GM23338 (cell line): ENCODE measurements around the gene CREB3L2. TPM values are rescaled to one million over a fixed set of nuclear protein-coding genes. Genes with fewer than 3 reads are reported as not detected.

ENCODE experiments used
- CREB1 ChIP-seq: fragments of 250-450 bp; sonication (Bioruptor Pico); IDR thresholded peaks from 2 replicates; pipeline ENCODE4 v1.5.0; 2020; ENCODE audit warnings: low read depth, mild to moderate bottlenecking, moderate library complexity
- EZH2 ChIP-seq: fragments of 200-600 bp; sonication (generic); IDR thresholded peaks from one replicate; pipeline ENCODE4 v1.8.0; 2017; ENCODE audit warnings: antibody characterized with exemption, mild to moderate bottlenecking, low read depth; ENCODE audit not compliant: unreplicated experiment
- JUNB ChIP-seq: IDR thresholded peaks from one replicate; pipeline ENCODE4 v1.6.1; 2016; ENCODE audit warnings: antibody characterized with exemption; ENCODE audit not compliant: unreplicated experiment
- NANOG ChIP-seq: IDR thresholded peaks from 2 replicates; pipeline ENCODE4 v1.6.1; 2016; ENCODE audit warnings: antibody characterized with exemption, borderline replicate concordance
- POLR2AphosphoS5 ChIP-seq: IDR thresholded peaks from 2 replicates; pipeline ENCODE4 v1.6.1; 2016; ENCODE audit warnings: antibody characterized with exemption, low read depth
- ZNF331 ChIP-seq: fragments of 250-450 bp; sonication (Bioruptor Pico); IDR thresholded peaks from 2 replicates; pipeline ENCODE4 v1.5.0; 2020; ENCODE audit warnings: low read depth, mild to moderate bottlenecking, moderate library complexity
- polyA plus RNA-seq: library from polyadenylated mRNA; unstranded; fragments of >200 nt; fragmentation: Nextera tagmentation; extraction: Ambion mirVana; gene quantifications from 2 replicates; pipeline ENCODE4 v1.2.1, GENCODE V29; 2016
- total RNA-seq: library from RNA; depleted of rRNA; stranded (reverse); fragments of >200 nt; shearing (Covaris generic); gene quantifications from 2 replicates; pipeline ENCODE4 v1.2.3, GENCODE V29; 2014
- TF ChIP-seq, protein P1 (sequence below): fragments of 250-450 bp; sonication (Bioruptor Pico); IDR thresholded peaks from 2 replicates; pipeline ENCODE4 v1.5.0; 2020; ENCODE audit warnings: mild to moderate bottlenecking, moderate library complexity
- TF ChIP-seq, protein P2 (sequence below), 2 experiments: fragments of 200-600 bp in 1 of 2; sonication (generic) in 1 of 2; conservative IDR thresholded peaks; 2 replicates each; pipeline versions ENCODE4 v1.5.1 to v1.6.1; 2016 to 2017; ENCODE audit warnings: antibody characterized with exemption in 2 of 2, low read depth in 2 of 2, mild to moderate bottlenecking in 2 of 2, moderate library complexity in 1 of 2
- TF ChIP-seq, protein P3 (sequence below): IDR thresholded peaks from one replicate; pipeline ENCODE4 v1.6.1; 2018; ENCODE audit warnings: antibody characterized with exemption; ENCODE audit not compliant: unreplicated experiment

The CREB3L2 gene
- total and polyA plus RNA-seq, 2 experiments from 2014 or later, result 14.5 to 27.1 TPM

DNA sequence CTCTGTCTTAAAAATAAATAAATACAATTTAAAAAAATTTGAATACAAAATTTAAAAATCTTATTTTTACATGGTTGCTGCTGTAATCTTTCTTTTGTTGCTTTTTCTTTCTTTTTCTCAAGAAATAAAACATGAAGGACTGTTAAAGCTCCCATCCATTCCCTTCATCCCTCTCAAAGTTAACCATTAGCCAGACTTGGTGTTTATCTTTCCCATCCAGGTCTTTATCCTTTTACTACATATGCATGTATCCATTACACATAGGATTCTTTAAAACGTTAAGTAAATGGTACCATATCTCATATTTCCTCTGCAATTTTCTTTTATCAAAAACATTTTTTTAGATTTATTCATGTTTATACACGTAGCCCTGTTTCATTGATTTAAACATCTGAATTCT, 70.1 kb downstream of the CREB3L2 start (continued):
- TF ChIP-seq, protein P1, sequence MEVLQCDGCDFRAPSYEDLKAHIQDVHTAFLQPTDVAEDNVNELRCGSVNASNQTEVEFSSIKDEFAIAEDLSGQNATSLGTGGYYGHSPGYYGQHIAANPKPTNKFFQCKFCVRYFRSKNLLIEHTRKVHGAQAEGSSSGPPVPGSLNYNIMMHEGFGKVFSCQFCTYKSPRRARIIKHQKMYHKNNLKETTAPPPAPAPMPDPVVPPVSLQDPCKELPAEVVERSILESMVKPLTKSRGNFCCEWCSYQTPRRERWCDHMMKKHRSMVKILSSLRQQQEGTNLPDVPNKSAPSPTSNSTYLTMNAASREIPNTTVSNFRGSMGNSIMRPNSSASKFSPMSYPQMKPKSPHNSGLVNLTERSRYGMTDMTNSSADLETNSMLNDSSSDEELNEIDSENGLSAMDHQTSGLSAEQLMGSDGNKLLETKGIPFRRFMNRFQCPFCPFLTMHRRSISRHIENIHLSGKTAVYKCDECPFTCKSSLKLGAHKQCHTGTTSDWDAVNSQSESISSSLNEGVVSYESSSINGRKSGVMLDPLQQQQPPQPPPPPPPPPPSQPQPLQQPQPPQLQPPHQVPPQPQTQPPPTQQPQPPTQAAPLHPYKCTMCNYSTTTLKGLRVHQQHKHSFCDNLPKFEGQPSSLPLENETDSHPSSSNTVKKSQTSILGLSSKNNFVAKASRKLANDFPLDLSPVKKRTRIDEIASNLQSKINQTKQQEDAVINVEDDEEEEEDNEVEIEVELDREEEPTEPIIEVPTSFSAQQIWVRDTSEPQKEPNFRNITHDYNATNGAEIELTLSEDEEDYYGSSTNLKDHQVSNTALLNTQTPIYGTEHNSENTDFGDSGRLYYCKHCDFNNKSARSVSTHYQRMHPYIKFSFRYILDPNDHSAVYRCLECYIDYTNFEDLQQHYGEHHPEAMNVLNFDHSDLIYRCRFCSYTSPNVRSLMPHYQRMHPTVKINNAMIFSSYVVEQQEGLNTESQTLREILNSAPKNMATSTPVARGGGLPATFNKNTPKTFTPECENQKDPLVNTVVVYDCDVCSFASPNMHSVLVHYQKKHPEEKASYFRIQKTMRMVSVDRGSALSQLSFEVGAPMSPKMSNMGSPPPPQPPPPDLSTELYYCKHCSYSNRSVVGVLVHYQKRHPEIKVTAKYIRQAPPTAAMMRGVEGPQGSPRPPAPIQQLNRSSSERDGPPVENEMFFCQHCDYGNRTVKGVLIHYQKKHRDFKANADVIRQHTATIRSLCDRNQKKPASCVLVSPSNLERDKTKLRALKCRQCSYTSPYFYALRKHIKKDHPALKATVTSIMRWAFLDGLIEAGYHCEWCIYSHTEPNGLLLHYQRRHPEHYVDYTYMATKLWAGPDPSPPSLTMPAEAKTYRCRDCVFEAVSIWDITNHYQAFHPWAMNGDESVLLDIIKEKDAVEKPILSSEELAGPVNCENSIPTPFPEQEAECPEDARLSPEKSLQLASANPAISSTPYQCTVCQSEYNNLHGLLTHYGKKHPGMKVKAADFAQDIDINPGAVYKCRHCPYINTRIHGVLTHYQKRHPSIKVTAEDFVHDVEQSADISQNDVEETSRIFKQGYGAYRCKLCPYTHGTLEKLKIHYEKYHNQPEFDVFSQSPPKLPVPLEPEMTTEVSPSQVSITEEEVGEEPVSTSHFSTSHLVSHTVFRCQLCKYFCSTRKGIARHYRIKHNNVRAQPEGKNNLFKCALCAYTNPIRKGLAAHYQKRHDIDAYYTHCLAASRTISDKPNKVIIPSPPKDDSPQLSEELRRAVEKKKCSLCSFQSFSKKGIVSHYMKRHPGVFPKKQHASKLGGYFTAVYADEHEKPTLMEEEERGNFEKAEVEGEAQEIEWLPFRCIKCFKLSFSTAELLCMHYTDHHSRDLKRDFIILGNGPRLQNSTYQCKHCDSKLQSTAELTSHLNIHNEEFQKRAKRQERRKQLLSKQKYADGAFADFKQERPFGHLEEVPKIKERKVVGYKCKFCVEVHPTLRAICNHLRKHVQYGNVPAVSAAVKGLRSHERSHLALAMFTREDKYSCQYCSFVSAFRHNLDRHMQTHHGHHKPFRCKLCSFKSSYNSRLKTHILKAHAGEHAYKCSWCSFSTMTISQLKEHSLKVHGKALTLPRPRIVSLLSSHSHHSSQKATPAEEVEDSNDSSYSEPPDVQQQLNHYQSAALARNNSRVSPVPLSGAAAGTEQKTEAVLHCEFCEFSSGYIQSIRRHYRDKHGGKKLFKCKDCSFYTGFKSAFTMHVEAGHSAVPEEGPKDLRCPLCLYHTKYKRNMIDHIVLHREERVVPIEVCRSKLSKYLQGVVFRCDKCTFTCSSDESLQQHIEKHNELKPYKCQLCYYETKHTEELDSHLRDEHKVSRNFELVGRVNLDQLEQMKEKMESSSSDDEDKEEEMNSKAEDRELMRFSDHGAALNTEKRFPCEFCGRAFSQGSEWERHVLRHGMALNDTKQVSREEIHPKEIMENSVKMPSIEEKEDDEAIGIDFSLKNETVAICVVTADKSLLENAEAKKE, result no peak
- TF ChIP-seq POLR2AphosphoS5 (no peak), NANOG (no peak), JUNB (no peak), CREB1 (no peak), ZNF331 (no peak), EZH2 (no peak)
- TF ChIP-seq, protein P2, sequence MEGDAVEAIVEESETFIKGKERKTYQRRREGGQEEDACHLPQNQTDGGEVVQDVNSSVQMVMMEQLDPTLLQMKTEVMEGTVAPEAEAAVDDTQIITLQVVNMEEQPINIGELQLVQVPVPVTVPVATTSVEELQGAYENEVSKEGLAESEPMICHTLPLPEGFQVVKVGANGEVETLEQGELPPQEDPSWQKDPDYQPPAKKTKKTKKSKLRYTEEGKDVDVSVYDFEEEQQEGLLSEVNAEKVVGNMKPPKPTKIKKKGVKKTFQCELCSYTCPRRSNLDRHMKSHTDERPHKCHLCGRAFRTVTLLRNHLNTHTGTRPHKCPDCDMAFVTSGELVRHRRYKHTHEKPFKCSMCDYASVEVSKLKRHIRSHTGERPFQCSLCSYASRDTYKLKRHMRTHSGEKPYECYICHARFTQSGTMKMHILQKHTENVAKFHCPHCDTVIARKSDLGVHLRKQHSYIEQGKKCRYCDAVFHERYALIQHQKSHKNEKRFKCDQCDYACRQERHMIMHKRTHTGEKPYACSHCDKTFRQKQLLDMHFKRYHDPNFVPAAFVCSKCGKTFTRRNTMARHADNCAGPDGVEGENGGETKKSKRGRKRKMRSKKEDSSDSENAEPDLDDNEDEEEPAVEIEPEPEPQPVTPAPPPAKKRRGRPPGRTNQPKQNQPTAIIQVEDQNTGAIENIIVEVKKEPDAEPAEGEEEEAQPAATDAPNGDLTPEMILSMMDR (conservative IDR thresholded peaks at IDR 0.05; ENCODE audit: low read depth in 2 of 2), result no peak
- TF ChIP-seq, protein P3, sequence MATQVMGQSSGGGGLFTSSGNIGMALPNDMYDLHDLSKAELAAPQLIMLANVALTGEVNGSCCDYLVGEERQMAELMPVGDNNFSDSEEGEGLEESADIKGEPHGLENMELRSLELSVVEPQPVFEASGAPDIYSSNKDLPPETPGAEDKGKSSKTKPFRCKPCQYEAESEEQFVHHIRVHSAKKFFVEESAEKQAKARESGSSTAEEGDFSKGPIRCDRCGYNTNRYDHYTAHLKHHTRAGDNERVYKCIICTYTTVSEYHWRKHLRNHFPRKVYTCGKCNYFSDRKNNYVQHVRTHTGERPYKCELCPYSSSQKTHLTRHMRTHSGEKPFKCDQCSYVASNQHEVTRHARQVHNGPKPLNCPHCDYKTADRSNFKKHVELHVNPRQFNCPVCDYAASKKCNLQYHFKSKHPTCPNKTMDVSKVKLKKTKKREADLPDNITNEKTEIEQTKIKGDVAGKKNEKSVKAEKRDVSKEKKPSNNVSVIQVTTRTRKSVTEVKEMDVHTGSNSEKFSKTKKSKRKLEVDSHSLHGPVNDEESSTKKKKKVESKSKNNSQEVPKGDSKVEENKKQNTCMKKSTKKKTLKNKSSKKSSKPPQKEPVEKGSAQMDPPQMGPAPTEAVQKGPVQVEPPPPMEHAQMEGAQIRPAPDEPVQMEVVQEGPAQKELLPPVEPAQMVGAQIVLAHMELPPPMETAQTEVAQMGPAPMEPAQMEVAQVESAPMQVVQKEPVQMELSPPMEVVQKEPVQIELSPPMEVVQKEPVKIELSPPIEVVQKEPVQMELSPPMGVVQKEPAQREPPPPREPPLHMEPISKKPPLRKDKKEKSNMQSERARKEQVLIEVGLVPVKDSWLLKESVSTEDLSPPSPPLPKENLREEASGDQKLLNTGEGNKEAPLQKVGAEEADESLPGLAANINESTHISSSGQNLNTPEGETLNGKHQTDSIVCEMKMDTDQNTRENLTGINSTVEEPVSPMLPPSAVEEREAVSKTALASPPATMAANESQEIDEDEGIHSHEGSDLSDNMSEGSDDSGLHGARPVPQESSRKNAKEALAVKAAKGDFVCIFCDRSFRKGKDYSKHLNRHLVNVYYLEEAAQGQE, result no peak
